Measurements from ENCODE around the gene BAIAP2L2.
A peak's percentile ranks its signal among the peaks of the same experiment; 100 is the strongest.

BAIAP2L2 gene

DNA sequence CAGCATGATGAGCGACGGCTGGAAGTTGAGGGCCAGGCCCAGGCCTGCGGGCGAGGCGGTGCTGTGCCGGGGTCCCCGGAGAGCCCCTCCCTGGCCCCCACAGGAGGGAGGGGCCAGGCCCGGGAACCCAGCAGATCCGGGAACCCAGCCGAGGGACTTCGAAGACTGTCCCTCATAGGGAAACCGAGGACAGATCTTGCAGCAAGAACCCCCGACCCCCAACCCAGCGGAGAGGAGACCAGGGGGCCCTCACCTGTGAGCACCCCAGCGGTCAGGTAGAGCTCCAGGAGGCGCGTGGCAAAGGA lies 28.9 kb downstream of the BAIAP2L2 start:
- Histone ChIP-seq H3K27me3 (ENCODE audit: insufficient read depth, poor library complexity, severe bottlenecking) (peaks cover 33% of the 10 kb centered on the region), H3K27ac (replicated peaks) (no peak overlapping the region), H3K4me3 (replicated peaks; ENCODE audit: insufficient read depth, low read length) (no peak overlapping the region; the same call in 1 of the 2 replicates)
- no peak for DNase-seq (ENCODE audit: low read depth in 1 of 2, low spot score in 1 of 2)
- TF ChIP-seq POLR2AphosphoS5 (IDR thresholded peaks at IDR 0.05; ENCODE audit: low read depth) (no peak), GABPA (IDR thresholded peaks at IDR 0.05; ENCODE audit: low read depth) (no peak), SPI1 (IDR thresholded peaks at IDR 0.05; ENCODE audit: borderline replicate concordance, low read depth) (no peak)
- TF ChIP-seq, protein P1, sequence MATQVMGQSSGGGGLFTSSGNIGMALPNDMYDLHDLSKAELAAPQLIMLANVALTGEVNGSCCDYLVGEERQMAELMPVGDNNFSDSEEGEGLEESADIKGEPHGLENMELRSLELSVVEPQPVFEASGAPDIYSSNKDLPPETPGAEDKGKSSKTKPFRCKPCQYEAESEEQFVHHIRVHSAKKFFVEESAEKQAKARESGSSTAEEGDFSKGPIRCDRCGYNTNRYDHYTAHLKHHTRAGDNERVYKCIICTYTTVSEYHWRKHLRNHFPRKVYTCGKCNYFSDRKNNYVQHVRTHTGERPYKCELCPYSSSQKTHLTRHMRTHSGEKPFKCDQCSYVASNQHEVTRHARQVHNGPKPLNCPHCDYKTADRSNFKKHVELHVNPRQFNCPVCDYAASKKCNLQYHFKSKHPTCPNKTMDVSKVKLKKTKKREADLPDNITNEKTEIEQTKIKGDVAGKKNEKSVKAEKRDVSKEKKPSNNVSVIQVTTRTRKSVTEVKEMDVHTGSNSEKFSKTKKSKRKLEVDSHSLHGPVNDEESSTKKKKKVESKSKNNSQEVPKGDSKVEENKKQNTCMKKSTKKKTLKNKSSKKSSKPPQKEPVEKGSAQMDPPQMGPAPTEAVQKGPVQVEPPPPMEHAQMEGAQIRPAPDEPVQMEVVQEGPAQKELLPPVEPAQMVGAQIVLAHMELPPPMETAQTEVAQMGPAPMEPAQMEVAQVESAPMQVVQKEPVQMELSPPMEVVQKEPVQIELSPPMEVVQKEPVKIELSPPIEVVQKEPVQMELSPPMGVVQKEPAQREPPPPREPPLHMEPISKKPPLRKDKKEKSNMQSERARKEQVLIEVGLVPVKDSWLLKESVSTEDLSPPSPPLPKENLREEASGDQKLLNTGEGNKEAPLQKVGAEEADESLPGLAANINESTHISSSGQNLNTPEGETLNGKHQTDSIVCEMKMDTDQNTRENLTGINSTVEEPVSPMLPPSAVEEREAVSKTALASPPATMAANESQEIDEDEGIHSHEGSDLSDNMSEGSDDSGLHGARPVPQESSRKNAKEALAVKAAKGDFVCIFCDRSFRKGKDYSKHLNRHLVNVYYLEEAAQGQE (IDR thresholded peaks at IDR 0.05; ENCODE audit: insufficient replicate concordance, low read depth) = no peak
- TF ChIP-seq, protein P2, sequence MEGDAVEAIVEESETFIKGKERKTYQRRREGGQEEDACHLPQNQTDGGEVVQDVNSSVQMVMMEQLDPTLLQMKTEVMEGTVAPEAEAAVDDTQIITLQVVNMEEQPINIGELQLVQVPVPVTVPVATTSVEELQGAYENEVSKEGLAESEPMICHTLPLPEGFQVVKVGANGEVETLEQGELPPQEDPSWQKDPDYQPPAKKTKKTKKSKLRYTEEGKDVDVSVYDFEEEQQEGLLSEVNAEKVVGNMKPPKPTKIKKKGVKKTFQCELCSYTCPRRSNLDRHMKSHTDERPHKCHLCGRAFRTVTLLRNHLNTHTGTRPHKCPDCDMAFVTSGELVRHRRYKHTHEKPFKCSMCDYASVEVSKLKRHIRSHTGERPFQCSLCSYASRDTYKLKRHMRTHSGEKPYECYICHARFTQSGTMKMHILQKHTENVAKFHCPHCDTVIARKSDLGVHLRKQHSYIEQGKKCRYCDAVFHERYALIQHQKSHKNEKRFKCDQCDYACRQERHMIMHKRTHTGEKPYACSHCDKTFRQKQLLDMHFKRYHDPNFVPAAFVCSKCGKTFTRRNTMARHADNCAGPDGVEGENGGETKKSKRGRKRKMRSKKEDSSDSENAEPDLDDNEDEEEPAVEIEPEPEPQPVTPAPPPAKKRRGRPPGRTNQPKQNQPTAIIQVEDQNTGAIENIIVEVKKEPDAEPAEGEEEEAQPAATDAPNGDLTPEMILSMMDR (IDR thresholded peaks at IDR 0.05; ENCODE audit: insufficient read depth, low read length) = no peak

DNA sequence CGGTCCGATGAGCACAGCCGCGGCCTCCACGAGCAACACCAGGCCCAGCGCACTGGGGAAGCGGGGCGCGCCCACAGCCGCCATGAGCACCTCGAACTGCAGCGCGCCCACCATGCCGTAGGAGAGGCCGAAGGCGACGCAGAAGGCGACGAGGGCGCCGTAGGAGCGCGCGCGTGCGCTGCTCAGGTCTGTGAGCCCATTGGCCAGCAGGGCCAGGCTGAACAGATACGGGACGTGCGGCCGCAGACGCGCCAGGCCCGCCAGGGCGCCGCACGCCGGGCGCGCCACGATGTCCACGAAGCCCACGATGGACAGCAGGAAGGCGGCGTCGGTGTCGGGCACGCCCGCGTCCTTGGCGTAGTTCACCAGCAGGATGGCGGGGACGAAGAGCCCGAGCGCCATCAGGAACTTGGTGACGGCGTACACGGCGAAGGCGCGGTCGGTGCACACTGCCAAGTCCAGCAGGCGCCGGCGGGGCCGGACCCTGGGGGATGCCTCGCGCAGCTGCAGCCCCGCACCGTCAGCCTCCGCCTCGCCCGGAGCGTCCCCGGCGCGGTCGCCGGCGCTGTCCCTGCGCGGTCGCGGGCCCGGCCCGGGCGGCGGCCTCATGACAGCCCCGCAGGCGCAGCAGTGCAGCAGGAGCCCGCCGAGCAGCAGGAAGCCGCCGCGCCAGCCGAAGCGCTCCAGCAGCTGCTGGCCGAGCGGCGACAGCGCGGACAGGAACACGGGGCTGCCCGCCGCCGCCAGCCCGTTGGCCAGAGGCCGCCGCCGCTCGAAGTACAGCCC lies 29.4 kb downstream of the BAIAP2L2 start:
- no peak overlapping the region for H3K27ac ChIP-seq (replicated peaks)
- no peak overlapping the region; the same call in none of the 2 replicates for H3K4me3 ChIP-seq (replicated peaks; ENCODE audit: insufficient read depth, low read length)
- DNase-seq (ENCODE audit: low read depth in 1 of 2, low spot score in 1 of 2) = peak; percentile 17 to 22
- TF ChIP-seq SPI1 (IDR thresholded peaks at IDR 0.05; ENCODE audit: borderline replicate concordance, low read depth) (no peak), POLR2AphosphoS5 (IDR thresholded peaks at IDR 0.05; ENCODE audit: low read depth) (no peak), GABPA (IDR thresholded peaks at IDR 0.05; ENCODE audit: low read depth) (no peak)
- TF ChIP-seq, protein P2 (IDR thresholded peaks at IDR 0.05; ENCODE audit: insufficient read depth, low read length) = no peak
- TF ChIP-seq, protein P1 (IDR thresholded peaks at IDR 0.05; ENCODE audit: insufficient replicate concordance, low read depth) = no peak
- peaks cover 33% of the 10 kb centered on the region for H3K27me3 ChIP-seq (ENCODE audit: insufficient read depth, poor library complexity, severe bottlenecking)

DNA sequence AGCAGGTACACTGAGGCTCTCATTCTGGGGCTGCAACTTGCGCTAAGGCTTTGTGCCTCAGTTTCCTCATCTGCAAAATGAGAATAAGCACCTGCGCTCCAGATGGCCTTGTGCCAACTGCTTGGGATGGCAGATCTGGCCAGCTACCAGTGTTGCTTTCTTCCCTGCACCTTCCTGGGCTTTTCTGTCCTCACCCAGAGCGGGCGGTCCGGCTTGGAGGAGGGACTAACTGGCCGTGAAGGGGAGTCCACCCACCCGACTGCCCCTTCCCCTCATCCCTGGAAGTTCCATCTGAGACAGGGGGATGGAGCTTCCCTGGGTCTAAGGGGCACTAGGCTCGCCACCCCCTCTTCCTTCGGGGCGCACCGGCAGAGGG lies 30.0 kb downstream of the BAIAP2L2 start:
- Histone ChIP-seq H3K27me3 (ENCODE audit: insufficient read depth, poor library complexity, severe bottlenecking) (peaks cover 33% of the 10 kb centered on the region), H3K4me3 (replicated peaks; ENCODE audit: insufficient read depth, low read length) (no peak overlapping the region), H3K27ac (replicated peaks) (no peak overlapping the region)
- TF ChIP-seq, protein P1 (IDR thresholded peaks at IDR 0.05; ENCODE audit: insufficient replicate concordance, low read depth) = no peak
- TF ChIP-seq GABPA (IDR thresholded peaks at IDR 0.05; ENCODE audit: low read depth) = no peak
- TF ChIP-seq, protein P2 (IDR thresholded peaks at IDR 0.05; ENCODE audit: insufficient read depth, low read length) = no peak
- no peak for TF ChIP-seq SPI1 (IDR thresholded peaks at IDR 0.05; ENCODE audit: borderline replicate concordance, low read depth)
- TF ChIP-seq POLR2AphosphoS5 (IDR thresholded peaks at IDR 0.05; ENCODE audit: low read depth) = no peak
- no peak for DNase-seq (ENCODE audit: low read depth in 1 of 2, low spot score in 1 of 2)

Measured in HL-60 (cell line).